H1 (cell line): Measurements from ENCODE around the gene GPATCH11. TPM values are rescaled to one million over a fixed set of nuclear protein-coding genes. Genes with fewer than 3 reads are reported as not detected.

Experiments
- CTCF ChIA-PET: fragments of 300-600 bp; sonication (Branson Sonifier 250); formaldehyde crosslinking; loops from one replicate; lab custom pipeline; 2021; ENCODE audit not compliant: partially characterized antibody; lab: Charles Lee
- POLR2A ChIA-PET: fragments of 300-600 bp; sonication (Branson Sonifier 250); formaldehyde crosslinking; loops from one replicate; lab custom pipeline; 2021; ENCODE audit warnings: inconsistent platforms; ENCODE audit not compliant: partially characterized antibody; lab: Charles Lee
- DNase-seq, 2 experiments: peaks; one replicate each; pipeline versions ENCODE4 v3.0.0 to v3.0.0-alpha.2; 2010 to 2022; ENCODE audit warnings: low spot score in 2 of 2, low read depth in 1 of 2, mixed read lengths in 1 of 2
- FAIRE-seq: peaks from 2 replicates; lab custom pipeline; 2011; peaks lifted over from hg19 to GRCh38; lab: Jason Lieb, UNC
- H2AFZ ChIP-seq: 2 replicates; pipeline ENCODE4 v1.8.1; 2012; ENCODE audit warnings: low read length, inconsistent platforms
- H2AK5ac ChIP-seq: 2 replicates; pipeline ENCODE4 v1.6.1; 2013; ENCODE audit warnings: low read depth, low read length
- H2BK120ac ChIP-seq: replicated peaks from 2 replicates; pipeline ENCODE3; 2013; ENCODE audit warnings: low read depth, low read length, inconsistent platforms
- H2BK12ac ChIP-seq: 2 replicates; pipeline ENCODE4 v1.6.1; 2013; ENCODE audit warnings: low read depth, low read length
- H2BK15ac ChIP-seq: 2 replicates; pipeline ENCODE4 v1.6.1; 2013; ENCODE audit warnings: low read length
- H2BK20ac ChIP-seq: 2 replicates; pipeline ENCODE4 v1.6.1; 2013; ENCODE audit warnings: low read length
- H2BK5ac ChIP-seq: 2 replicates; pipeline ENCODE4 v1.6.1; 2013; ENCODE audit warnings: low read depth, low read length
- H3K14ac ChIP-seq: 2 replicates; pipeline ENCODE4 v1.6.1; 2013; ENCODE audit warnings: inconsistent platforms; ENCODE audit not compliant: insufficient read length
- H3K18ac ChIP-seq: 2 replicates; pipeline ENCODE4 v1.6.1; 2013; ENCODE audit warnings: low read length; ENCODE audit errors: extremely low read depth
- H3K23ac ChIP-seq: 2 replicates; pipeline ENCODE4 v1.6.1; 2013; ENCODE audit warnings: inconsistent platforms; ENCODE audit not compliant: insufficient read length
- H3K23me2 ChIP-seq: 2 replicates; pipeline ENCODE4 v1.6.1; 2013; ENCODE audit warnings: low read depth, low read length
- H3K27ac ChIP-seq: 2 replicates; pipeline ENCODE4 v1.6.1; 2011; ENCODE audit warnings: low read depth, low read length, inconsistent platforms
- H3K27me3 ChIP-seq, 4 experiments: replicated peaks in 1 of 4; 1 replicate in 1 of 4; 2 replicates in 3 of 4; pipeline versions ENCODE4 v1.6.1 to v1.8.1; 2011 to 2013; ENCODE audit warnings: low read length in 3 of 4, mild to moderate bottlenecking in 3 of 4, inconsistent platforms in 2 of 4, mixed read lengths in 2 of 4, moderate library complexity in 1 of 4; ENCODE audit not compliant: control insufficient read depth in 3 of 4, insufficient read depth in 3 of 4; ENCODE audit errors: extremely low read depth in 1 of 4
- H3K36me3 ChIP-seq, 4 experiments: 2 replicates each; pipeline versions ENCODE4 v1.6.1 to v1.8.1; 2011 to 2013; ENCODE audit warnings: mild to moderate bottlenecking in 4 of 4, low read length in 3 of 4, moderate library complexity in 2 of 4, control low read depth in 1 of 4, inconsistent platforms in 1 of 4; ENCODE audit not compliant: insufficient read depth in 4 of 4, control insufficient read depth in 2 of 4
- H3K4ac ChIP-seq: replicated peaks from 2 replicates; pipeline ENCODE3; 2013; ENCODE audit warnings: low read length, low read depth, mixed read lengths, inconsistent platforms; ENCODE audit not compliant: insufficient read length
- H3K4me1 ChIP-seq, 4 experiments: replicated peaks in 1 of 4; 1 replicate in 1 of 4; 2 replicates in 3 of 4; pipeline versions ENCODE4 v1.6.1 to v1.8.1; 2011 to 2013; ENCODE audit warnings: low read length in 3 of 4, inconsistent platforms in 2 of 4, mixed read lengths in 1 of 4; ENCODE audit not compliant: insufficient read depth in 4 of 4, control insufficient read depth in 3 of 4
- H3K4me2 ChIP-seq, 2 experiments: 2 replicates each; pipeline versions ENCODE4 v1.6.1 to v1.8.1; 2011 to 2013; ENCODE audit warnings: low read depth in 2 of 2, low read length in 2 of 2, control low read depth in 1 of 2, inconsistent platforms in 1 of 2, mild to moderate bottlenecking in 1 of 2; ENCODE audit not compliant: insufficient read depth in 1 of 2
- H3K4me3 ChIP-seq, 4 experiments: fragments of 200-600, 300-600 bp in 1 of 4; sonication (generic), shearing (Covaris generic), sonication (Bioruptor Twin) in 1 of 4; 2 replicates each; pipeline versions ENCODE4 v1.5.1 to v1.8.1; 2011 to 2016; ENCODE audit warnings: low read length in 4 of 4, low read depth in 3 of 4, control low read depth in 2 of 4, inconsistent platforms in 2 of 4, mild to moderate bottlenecking in 2 of 4, mixed read lengths in 1 of 4, moderate library complexity in 1 of 4; ENCODE audit not compliant: insufficient read depth in 2 of 4; ENCODE audit errors: extremely low read depth in 1 of 4
- H3K56ac ChIP-seq: replicated peaks from 2 replicates; pipeline ENCODE3; 2013; ENCODE audit warnings: low read depth, mild to moderate bottlenecking, mixed read lengths, low read length, inconsistent platforms; ENCODE audit not compliant: insufficient read length
- H3K79me1 ChIP-seq: 2 replicates; pipeline ENCODE4 v1.6.1; 2013; ENCODE audit warnings: low read depth, low read length, control low read depth
- H3K79me2 ChIP-seq, 2 experiments: 2 replicates each; pipeline versions ENCODE4 v1.6.1 to v1.8.1; 2012 to 2013; ENCODE audit warnings: low read length in 2 of 2, mild to moderate bottlenecking in 2 of 2, inconsistent platforms in 1 of 2; ENCODE audit not compliant: insufficient read depth in 2 of 2, control insufficient read depth in 1 of 2
- H3K9ac ChIP-seq, 4 experiments: replicated peaks in 1 of 4; 1 replicate in 1 of 4; 2 replicates in 3 of 4; pipeline versions ENCODE4 v1.6.1 to v1.8.1; 2011 to 2013; ENCODE audit warnings: low read depth in 3 of 4, low read length in 3 of 4, control low read depth in 2 of 4, mild to moderate bottlenecking in 2 of 4, moderate library complexity in 2 of 4, inconsistent platforms in 1 of 4; ENCODE audit errors: extremely low read depth in 1 of 4
- H3K9me3 ChIP-seq, 2 experiments: 2 replicates each; pipeline versions ENCODE4 v1.6.1 to v1.8.1; 2012 to 2013; ENCODE audit warnings: mild to moderate bottlenecking in 2 of 2, moderate library complexity in 2 of 2, control low read depth in 1 of 2, inconsistent platforms in 1 of 2, low read depth in 1 of 2, low read length in 1 of 2, mixed read lengths in 1 of 2; ENCODE audit not compliant: insufficient read depth in 2 of 2
- H4K20me1 ChIP-seq, 2 experiments: replicated peaks in 1 of 2; 2 replicates each; pipeline versions ENCODE3 to v1.8.1; 2011 to 2013; ENCODE audit warnings: inconsistent platforms in 2 of 2, low read length in 2 of 2, mild to moderate bottlenecking in 1 of 2; ENCODE audit not compliant: insufficient read depth in 2 of 2, control insufficient read depth in 1 of 2
- H4K5ac ChIP-seq: 2 replicates; pipeline ENCODE4 v1.6.1; 2013; ENCODE audit warnings: low read length, low read depth, mixed read lengths, inconsistent platforms; ENCODE audit not compliant: insufficient read length
- H4K8ac ChIP-seq: 2 replicates; pipeline ENCODE4 v1.8.0; 2013; ENCODE audit warnings: mild to moderate bottlenecking, moderate library complexity, low read length, inconsistent platforms; ENCODE audit not compliant: insufficient read depth; ENCODE audit errors: extremely low read depth
- H4K91ac ChIP-seq: replicated peaks from 2 replicates; pipeline ENCODE3; 2013; ENCODE audit warnings: low read length, mixed read lengths, inconsistent platforms; ENCODE audit not compliant: insufficient read length
- POLR2AphosphoS5 ChIP-seq: IDR thresholded peaks from 2 replicates; pipeline ENCODE4 v1.6.1; 2011; ENCODE audit warnings: low read depth, low read length
- SP4 ChIP-seq: IDR thresholded peaks from 2 replicates; pipeline ENCODE4 v1.6.1; 2012; ENCODE audit warnings: low read length, inconsistent platforms
- WGBS, 2 experiments: shearing (Covaris generic) in 1 of 2; methylation state at CpG; one replicate each; pipeline versions ENCODE4 v1.1.6 to v1.1.7; 2013 to 2015; ENCODE audit warnings: low lambda C conversion rate in 2 of 2, mixed read lengths in 2 of 2, inconsistent platforms in 1 of 2, low coverage in 1 of 2, missing lambda C conversion rate in 1 of 2; ENCODE audit not compliant: insufficient replicate concordance in 2 of 2, insufficient coverage in 1 of 2, insufficient read length in 1 of 2; ENCODE audit errors: extremely low coverage in 1 of 2, missing lambda C conversion rate in 1 of 2; 5-methylcytosine and 5-hydroxymethylcytosine counted together
- polyA plus RNA-seq, 7 experiments: library from polyadenylated mRNA; depleted of rRNA in 3 of 7; stranded (reverse) in 5 of 7; unstranded in 2 of 7; fragments of >200 nt in 5 of 7; fragments of 200-250 nt in 2 of 7; gene quantifications; 1 replicate in 5 of 7; 2 replicates in 1 of 7; 4 replicates in 1 of 7; pipeline versions ENCODE4 v1.2.1 to v1.2.3, GENCODE V29; 2011 to 2013; ENCODE audit warnings: missing spikeins in 2 of 7, mixed read lengths in 2 of 7
- total RNA-seq: library from RNA; stranded (reverse); fragmentation: NEBNext Ultra II Directional; extraction: Animal tissue kit (Norgen Biotek cat#: 25700); gene quantifications from 2 replicates; pipeline ENCODE4 v1.2.1, GENCODE V29; 2021

The GPATCH11 gene
- total and polyA plus RNA-seq, 2 of the 8 experiments (the other 6 are each of a cell fraction or from before 2014, with no cell fraction given), result 0.60 to 3.4 TPM

GRCh38 chr2:37105150-37105549 lies 20.8 kb downstream of the GPATCH11 start:
- peak; percentile 7 for FAIRE-seq
- Histone ChIP-seq H3K56ac (no peak overlapping the region), H3K36me3 (peaks cover 0 to 32% (median 16%) of the 10 kb centered on the region in 4 experiments; a peak in 5 of 8 replicates), H3K23ac (no peak overlapping the region), H3K18ac (no peak overlapping the region), H2BK12ac (no peak overlapping the region), H2BK15ac (no peak overlapping the region), H3K79me2 (no peaks in the 10 kb centered on the region), H3K14ac (no peak overlapping the region), H4K8ac (no peak overlapping the region), H3K9me3 (no peaks in the 10 kb centered on the region), H3K79me1 (no peaks in the 10 kb centered on the region), H2BK120ac (no peak overlapping the region), H2AK5ac (no peak overlapping the region), H3K27me3 (no peaks in the 10 kb centered on the region), H4K5ac (no peak overlapping the region), H4K91ac (no peak overlapping the region), H3K9ac (no peak overlapping the region), H2BK5ac (no peak overlapping the region), H3K27ac (no peak overlapping the region), H3K4ac (no peak overlapping the region), H4K20me1 (no peaks in the 10 kb centered on the region), H3K4me1 (peaks cover 0 to 6% (median 4%) of the 10 kb centered on the region in 4 experiments; a peak in 2 of 7 replicates), H2AFZ (no peak overlapping the region), H3K23me2 (no peaks in the 10 kb centered on the region), H3K4me2 (peak overlapping the region in 1 of 2 experiments; percentile 16; a peak in 1 of 4 replicates), H3K4me3 (0 out of 8 replicates have a peak overlapping the region, but pooled peaks of 1 of the 4 experiments have one; percentile 13), H2BK20ac (no peak overlapping the region)
- TF ChIP-seq POLR2AphosphoS5 (no peak), SP4 (no peak)
- DNase-seq, result peak; percentile 19 to 49
- POLR2A ChIA-PET, result no interaction called here
- 66% methylated on average over 5 of the region's 5 CpGs; no CpG with 5 or more reads in 1 of the 2 experiments for WGBS, 2 experiments
- CTCF ChIA-PET, result interaction anchor here (1.3 kb wide), 1 partner anchor 320 kb away, joined by 4 read pairs; no protein-coding TSS in a partner anchor
